HTERT RPE-1 (cell line): ENCODE data around the gene KRTAP5-1.
"Not testable (repeated sequence)": the region's sequence is repeated elsewhere in the genome, so short reads cannot be mapped to it uniquely, and the experiment has no call there.

Experiments
- in situ Hi-C: fragments of 300-500 bp; cut with MboI; formaldehyde crosslinking; loops from 4 replicates; pipeline ENCODE4 v1.14.3; 2020; ENCODE audit warnings: low sequenced_read_pairs

The KRTAP5-1 gene, protein sequence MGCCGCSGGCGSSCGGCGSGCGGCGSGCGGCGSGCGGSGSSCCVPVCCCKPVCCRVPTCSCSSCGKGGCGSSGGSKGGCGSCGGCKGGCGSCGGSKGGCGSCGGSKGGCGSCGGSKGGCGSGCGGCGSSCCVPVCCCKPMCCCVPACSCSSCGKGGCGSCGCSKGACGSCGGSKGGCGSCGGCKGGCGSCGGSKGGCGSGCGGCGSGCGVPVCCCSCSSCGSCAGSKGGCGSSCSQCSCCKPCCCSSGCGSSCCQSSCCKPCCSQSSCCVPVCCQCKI

DNA sequence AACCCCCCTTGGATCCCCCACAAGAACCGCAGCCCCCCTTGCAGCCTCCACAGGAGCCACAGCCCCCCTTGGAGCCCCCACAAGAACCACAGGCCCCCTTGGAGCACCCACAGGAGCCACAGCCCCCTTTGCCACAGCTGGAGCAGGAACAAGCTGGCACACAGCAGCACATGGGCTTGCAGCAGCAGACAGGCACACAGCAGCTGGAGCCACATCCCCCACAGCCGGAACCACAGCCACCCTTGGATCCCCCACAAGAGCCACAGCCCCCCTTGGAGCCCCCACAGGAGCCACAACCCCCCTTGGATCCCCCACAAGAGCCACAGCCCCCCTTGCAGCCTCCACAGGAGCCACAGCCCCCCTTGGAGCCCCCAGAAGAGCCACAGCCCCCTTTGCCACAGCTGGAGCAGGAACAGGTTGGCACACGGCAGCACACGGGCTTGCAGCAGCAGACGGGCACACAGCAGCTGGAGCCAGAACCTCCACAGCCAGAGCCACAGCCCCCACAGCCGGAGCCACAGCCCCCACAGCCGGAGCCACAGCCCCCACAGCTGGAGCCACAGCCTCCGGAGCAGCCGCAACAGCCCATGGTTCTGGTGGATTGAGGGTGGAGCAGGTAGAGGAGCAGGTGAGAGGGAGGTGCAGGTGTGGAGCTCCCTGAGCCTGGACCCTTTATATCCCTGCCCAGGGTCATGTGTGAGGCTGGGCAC, at the start of gene KRTAP5-1:
Gene KRTAP5-1 (minus strand): TSS at position 623 of the 710 bp plus-strand sequence. CDS start 34 bp downstream, at position 589.
- in situ Hi-C loops, result not testable (repeated sequence)

DNA sequence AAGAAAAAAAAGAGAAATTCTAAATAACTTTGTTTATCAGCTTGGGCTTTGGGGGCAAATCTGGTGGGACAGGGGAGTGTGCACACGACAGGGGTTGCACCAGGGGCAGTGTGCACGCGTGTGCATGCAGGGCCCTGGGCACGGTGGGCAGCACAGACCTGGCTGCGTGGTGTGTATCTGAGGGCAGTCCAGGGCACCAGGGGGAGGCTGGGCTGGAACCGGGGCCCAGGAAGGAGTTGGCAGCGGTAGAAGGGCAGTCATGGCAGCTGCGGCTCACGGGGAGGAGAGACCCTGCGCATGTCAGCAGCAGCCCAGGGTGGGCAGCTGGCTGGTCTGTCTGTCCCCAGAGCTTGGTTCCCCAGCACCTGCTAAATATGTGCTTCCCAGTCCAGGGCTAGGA, 48.8 kb upstream of the KRTAP5-1 start:
- in situ Hi-C loops, result no loop called here

DNA sequence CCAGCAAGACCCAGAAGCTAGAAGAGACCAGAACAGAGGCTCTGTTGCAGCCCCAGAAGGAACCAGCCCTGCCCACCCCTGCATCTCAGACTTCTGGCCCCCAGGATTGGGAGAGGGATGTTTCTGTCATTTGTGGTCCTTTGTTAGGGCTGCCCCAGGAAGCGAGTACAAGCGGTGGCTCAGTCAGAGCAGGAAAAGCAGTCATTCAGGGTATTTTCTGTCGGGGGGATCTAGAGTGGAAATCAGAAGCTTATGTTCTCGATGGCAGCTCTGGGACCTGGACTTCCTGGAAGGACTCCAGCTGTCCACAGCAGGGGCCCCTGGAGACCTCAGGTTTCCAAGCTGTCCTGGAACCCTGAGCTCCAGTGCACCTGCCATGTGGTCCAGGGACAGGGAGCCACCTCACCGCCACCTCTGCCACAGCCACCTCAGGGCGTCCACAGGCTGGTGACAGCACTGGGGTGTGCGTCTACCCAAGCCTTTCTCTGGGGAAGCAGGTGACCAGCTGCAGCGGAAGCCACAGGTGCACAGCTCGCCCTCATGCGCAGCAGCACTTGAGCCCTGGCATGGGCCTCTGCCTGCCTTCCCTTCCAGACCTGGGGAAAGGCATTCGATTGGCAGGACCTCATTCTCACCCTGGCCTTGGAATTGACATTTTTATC, 47.1 kb upstream of the KRTAP5-1 start:
- in situ Hi-C loops, result no loop called here

DNA sequence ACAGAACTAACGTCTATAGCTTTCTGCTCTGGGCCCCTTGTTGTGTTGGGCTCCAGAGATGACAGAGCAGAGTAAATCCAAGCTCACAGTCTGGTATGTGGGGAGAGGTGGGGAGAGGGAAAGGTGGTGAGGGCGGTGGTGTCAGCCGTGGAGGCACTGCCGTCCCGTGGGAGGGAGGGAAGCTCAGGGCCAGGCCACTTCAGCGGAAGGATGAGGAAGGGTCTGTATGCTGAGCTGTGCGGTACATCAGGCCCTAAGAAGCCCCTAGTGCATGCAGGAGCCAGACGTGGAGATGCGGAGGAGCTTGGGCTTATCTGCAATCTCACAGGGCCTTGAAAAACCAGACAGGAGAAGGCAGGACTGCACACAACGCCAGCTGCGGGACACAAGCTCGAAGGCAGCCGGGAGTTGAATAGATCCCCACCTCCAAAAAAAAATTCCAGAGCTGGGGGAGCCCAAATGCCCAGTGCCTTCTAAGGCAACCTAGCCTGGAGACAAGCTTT, 46.0 kb upstream of the KRTAP5-1 start:
- in situ Hi-C loops, result no loop called here

DNA sequence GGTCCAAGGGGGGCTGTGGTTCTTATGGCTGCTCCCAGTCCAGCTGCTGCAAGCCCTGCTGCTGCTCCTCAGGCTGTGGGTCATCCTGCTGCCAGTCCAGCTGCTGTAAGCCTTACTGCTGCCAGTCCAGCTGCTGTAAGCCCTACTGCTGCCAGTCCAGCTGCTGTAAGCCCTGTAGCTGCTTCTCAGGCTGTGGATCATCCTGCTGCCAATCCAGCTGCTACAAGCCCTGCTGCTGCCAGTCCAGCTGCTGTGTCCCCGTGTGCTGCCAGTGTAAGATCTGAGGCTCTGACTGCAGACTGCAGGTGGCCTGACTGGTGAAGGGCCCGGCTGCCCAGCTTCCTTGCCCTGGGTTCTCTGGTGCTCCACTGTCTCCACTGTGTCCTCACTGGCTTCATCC, 45.2 kb upstream of the KRTAP5-1 start:
- in situ Hi-C loops, result no loop called here

DNA sequence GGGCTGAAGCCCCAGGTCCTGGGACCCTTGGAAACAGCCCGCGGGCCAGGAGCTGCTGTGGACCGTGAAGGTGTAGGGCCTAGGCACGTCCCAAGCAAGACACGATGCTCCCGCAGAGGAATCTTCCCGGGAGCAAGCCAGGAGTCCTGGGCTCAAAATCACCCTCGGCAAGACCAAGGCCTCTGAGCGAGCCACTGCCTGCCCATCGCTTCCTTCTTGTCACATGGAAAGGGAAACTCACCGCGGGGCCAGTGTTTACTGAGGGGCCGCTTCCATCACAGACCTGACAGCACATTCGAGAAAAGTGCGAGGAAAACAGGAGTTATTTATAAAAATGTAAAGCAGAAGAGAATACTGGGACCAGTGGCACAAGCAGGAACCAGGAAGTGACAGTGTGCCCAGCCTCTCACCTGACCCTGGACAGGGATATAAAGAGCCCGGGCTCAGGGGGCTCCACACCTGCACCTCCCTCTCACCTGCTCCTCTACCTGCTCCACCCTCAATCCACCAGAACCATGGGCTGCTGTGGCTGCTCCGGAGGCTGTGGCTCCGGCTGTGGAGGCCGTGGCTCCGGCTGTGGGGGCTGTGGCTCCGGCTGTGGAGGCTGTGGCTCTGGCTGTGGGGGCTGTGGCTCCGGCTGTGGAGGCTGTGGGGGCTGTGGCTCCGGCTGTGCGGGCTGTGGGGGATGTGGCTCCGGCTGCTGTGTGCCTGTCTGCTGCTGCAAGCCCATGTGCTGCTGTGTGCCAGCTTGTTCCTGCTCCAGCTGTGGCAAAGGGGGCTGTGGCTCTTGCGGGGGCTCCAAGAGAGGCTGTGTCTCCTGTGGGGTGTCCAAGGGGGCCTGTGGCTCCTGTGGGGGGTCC, 44.5 kb upstream of the KRTAP5-1 start, which contains the start of gene KRTAP5-5:
Gene KRTAP5-5 (plus strand): TSS at position 450 of the 860 bp plus-strand sequence. CDS start 66 bp downstream, at position 516.
- in situ Hi-C loops, result no loop called here

DNA sequence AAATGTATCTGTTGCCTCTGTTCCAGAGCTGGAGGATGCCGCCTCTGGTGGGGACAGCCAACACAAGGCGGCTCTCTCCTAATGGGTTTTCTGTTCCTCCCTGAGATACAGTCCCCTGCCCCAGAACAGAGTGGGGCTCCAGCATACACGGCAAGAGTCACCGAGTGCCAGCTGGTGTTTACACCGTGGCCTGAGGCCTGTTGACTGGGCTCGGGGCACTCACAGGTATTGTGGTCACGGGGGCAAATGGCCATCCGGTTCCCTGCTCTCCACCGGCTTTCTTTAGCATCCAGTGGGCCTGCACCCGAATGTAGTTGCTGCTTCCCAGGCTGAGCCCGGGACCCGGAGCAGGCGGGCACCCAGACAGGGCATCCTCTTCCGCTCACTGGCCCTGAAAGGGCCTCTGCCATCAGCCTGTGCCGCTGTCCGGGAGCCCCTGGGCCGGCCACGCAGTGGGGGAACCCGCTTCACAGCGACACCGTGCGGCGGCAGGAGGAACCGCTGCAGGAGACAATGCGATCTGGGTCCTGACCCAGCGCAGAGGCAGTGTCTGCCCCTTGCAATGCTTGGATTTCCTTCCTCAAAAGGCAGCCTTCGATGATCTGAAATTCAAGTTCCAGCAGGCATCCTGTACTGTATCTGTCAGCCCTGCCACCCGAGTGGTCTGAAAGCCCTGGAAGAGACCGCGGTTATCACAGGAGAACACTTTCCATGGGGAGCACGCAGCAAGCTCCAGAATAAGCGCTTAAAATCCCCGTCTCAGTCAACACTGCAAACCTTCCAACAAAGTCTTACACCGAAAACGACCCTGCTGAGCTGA, 43.6 kb upstream of the KRTAP5-1 start:
- in situ Hi-C loops, result no loop called here

DNA sequence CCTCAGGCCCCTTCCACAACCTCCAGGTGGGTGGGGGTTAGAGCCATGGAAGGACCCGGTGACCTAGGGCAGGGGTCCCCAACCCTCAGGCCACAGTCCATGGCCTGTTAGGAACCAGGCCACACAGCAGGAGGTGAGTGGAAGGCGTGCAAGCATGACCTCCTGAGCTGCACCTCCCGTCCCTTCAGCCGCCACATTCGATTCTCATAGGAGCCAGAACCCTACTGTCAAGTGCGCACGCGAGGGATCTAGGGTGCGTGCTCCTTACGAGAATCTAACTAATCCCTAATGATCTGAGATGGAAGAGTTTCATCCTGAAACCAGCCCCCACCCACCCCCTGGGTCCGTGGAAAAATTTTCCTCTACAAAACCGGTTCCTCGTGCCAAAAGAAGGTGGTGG, 40.5 kb upstream of the KRTAP5-1 start:
- in situ Hi-C loops, result no loop called here

DNA sequence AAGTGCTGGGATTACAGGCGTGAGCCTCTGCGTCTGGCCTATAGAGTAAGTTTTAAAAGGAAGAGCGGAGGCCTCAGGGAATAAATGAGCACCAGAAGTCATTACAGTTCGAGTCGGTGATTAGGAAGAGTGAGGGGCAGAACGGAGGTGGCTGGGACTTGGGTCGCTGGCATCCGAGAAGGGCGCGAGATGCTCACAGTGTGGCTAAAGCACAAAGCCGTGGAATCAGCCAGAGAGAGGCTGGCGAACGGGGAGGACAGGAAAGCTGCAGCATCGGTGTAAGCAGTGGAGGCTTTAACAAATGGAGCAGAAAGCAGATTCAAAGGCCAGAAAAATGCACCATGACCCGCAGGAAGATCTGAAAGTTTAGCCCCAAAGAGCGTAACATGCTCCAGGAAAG, 39.5 kb upstream of the KRTAP5-1 start:
- in situ Hi-C loops, result no loop called here

DNA sequence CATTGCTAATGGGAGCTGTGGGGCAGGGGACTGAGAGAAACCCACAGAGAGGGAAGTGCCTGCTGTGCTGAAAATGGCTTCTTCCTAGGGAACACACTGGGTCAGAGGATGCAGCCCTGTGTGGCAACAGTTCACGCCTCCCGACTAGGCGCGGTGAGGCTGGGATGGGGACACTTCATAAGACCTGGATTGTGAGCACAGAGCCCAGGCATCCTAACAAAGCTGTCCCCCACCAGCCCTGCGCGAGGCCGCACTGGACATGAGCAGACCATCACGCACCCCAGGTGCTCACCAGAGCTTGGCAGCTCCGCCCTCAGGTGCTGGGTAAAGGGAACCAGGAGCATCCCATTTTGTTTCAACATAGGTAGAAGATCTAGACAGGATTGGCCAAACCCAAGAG, 38.6 kb upstream of the KRTAP5-1 start:
- in situ Hi-C loops, result no loop called here

DNA sequence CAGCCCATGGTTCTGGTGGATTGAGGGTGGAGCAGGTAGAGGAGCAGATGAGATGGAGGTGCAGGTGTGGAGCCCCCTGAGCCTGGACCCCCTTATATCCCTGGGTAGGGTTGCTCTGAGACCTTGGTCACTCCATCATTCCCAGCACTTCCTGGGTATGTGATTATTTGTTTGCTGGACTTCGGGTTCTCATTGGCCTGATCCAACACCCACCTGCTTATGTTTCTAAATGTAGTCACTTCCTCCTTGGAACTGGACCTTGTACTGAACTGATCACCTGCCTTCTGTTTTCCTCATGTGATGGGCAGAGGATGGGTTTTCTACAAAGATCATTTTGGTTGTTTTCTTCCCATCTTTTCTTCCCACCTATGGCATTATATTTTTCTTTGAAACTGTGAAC, 37.0 kb upstream of the KRTAP5-1 start, which contains the start of gene KRTAP5-4:
Gene KRTAP5-4 (minus strand): TSS at position 53 of the 400 bp plus-strand sequence. CDS start 45 bp downstream, at position 8.
- in situ Hi-C loops, result no loop called here

DNA sequence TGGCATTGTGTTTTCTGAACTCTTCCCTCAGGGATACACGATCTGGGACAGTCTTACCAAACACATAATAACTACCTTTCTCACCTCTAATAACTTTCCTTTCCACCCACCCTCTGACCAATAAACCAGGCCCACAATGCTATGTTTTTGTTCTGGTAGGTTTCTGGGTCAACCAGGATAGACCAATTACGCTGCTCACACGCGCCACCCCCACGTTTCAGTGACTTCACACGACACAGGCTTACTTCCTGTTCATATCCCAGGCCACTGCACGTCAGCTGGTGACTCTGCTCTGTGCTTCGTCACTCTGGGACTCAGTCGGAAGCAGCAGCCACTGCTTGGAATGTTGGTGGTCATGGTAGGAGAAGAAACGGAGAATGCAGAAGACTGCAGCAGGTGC, 34.4 kb upstream of the KRTAP5-1 start:
- in situ Hi-C loops, result no loop called here

DNA sequence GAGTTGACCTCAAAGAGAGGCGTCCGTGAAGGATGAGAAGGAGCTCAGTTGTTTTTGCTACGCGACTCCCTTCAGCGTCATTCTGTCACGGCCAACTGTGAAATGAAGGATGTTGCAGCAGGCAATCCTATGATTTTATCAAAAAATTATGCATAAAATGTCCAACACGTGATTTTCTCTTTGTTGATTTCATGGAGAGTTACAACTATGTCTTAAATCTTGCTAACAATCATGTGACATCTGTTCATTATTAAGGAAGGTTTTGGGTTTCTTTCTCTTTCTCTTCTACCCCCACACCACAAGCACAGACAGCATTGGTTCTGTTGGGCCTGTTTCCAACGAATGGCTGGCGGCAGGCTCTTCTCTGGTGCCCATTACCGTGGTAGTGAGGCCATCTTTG, 33.1 kb upstream of the KRTAP5-1 start:
- in situ Hi-C loops, result no loop called here

DNA sequence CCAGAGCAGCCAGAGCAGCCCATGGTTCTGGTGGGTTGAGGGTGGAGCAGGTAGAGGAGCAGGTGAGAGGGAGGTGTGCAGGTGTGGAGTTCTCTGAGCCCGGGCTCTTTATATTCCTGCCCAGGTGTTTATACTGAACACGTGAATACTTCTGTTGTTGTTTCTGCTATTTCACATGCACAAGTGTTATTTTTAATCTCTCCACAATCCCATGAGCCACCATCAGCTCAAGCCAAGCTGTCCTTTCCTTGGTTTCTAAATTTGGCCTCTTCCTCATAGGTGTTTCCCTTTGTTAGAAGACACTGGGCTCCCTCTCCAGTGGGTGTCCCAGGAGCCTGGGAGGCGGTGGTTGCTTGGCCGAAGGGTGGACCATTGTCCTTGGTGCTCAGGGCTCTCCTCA, 23.3 kb upstream of the KRTAP5-1 start, which contains the start of gene KRTAP5-3:
Gene KRTAP5-3 (minus strand): TSS at position 101 of the 400 bp plus-strand sequence. CDS start 78 bp downstream, at position 23.
- in situ Hi-C loops, result no loop called here

DNA sequence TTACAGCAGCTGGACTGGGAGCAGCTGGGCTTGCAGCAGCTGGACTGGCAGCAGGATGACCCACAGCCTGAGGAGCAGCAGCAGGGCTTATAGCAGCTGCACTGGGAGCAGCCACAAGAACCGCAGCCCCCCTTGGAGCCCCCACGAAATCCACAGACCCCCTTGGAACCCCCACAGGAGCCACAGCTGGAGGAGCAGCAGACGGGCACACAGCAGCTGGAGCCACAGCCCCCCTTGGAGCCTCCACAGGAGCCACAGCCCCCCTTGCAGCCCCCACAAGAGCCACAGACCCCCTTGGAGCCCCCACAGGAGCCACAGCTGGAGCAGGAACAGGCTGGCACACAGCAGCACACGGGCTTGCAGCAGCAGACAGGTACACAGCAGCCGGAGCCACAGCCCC, 22.8 kb upstream of the KRTAP5-1 start:
- in situ Hi-C loops, result not testable (repeated sequence)

DNA sequence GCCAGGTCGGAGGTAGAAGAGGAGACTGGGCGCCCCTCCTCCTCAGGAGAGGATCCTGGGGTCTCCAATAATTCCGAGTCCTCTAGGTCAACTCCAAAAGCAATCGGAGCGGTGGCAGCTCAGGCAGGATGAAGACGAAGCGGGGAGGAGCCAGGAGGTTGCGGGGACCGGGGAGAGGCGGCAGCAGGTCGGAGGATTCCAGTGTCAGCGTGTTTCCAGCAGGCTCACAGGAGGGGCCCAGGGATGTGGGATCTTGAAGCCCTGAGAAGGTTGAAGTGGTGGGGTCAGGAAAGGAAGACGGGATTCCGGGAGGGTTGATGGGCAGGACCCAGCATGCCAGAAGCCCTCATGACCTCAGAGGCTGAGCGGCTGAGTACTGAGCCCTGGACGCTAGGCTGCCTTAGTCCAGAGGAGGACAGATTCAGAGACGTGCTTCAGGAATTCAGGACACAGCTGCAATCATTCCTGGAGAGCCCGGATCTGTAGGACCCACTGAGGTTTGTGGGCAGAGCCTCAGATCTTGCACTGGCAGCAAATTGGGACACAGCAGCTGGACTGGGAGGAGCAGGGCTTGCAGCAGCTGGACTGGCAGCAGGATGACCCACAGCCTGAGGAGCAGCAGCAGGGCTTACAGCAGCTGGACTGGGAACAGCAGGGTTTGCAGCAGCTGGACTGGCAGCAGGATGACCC, 22.2 kb upstream of the KRTAP5-1 start:
- in situ Hi-C loops, result not testable (repeated sequence)

DNA sequence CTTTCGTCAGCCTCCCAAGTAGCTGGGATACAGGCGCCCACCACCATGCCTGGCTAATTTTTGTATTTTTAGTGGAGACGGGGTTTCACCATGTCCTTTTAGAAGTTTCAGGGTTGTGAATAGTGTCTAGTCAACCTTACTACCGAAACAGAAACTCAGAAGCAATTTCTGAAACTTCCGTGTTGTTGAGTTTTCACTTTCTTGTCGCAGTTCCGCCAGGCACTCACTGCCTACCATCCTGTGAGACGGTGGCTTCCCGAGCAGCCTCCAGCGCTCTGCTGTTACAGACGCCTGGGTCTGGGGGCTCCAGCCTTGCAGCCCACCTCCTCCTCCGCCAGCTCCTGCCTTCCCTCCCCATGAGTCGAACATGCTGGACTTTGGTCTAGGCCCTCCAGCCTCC, 20.8 kb upstream of the KRTAP5-1 start:
- in situ Hi-C loops, result not testable (repeated sequence)

DNA sequence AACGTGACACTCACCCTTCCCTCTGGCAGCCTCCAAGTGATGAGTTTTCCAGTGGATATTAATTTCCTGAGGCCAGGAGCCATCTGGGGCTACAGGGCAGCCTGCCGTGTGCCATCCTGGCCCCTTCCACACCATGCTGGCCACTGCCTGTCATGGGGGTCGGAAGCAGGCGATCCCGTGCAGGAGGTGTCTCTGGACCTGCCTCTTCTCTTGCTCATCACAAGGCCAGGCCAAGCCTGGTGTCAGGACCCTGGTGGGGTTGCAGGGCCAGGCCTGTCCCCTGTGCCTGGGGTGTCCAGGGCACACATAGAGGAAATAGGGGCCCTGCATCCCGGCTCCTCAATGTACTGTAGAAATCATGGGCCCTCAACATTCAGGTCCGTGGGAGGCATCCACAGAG, 19.6 kb upstream of the KRTAP5-1 start:
- in situ Hi-C loops, result no loop called here

DNA sequence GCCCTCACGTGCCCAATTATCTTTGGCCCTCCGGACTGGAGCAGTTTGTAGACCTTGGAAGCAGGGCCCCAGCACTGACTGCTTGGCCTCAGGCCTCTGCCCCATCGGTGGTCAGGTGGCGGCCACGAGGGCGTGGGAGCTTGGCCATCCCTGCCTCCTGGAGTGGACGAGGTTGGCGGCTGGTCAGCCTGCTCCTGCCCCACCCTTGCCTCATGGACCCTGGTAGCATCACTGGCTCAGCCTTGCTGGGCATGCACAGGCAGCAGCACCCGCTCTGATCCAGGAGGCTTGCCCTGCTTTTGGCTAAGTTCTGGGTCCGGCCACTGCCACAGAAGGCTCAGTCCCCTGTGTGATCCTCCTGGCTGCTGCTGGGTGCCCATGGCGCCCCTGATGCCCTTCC, 19.1 kb upstream of the KRTAP5-1 start:
- in situ Hi-C loops, result no loop called here
